CD1c-positive myeloid dendritic cell (primary cell): ENCODE data around the gene LRRK1.
A peak's percentile ranks its signal among the peaks of the same experiment; 100 is the strongest.

Experiments used
- DNase-seq: peaks from one replicate; pipeline ENCODE4 v3.0.0-alpha.2; 2016; ENCODE audit errors: extremely low spot score

Gene LRRK1

GRCh38 chr15:101022876-101023275, 103.7 kb downstream of the LRRK1 start:
- DNase-seq: no peak

GRCh38 chr15:101023501-101024072, 104.4 kb downstream of the LRRK1 start:
- no peak for DNase-seq

DNA sequence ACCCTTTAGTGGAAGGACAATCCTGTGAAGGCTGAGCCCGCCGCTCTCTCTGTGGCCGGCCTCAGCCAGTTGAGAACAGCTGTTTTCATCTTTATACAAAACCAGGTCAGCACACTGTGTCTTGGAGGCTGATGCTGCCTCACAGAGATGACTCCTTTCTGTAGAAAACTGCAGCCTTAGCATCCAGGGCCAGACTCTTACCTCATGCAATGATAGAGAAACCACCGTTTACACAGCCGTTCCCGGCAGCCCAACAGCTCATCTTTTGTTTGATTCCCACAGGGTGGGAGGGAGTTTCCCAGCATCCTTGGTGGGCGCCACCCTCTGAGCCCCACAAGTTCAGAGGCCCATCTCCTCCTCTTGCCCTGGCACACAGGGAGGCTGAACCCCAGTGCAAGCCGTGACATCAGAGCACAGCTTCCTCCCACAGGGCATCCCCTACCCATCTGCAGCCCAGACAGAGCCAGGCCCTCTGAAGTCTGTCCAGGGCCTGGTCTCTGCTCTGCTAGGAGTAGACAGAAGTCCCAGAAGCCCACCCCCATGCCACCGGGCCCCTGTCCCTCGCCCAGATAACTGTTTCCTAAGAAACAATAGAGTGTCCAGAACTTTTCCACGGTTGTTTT, 105.0 kb downstream of the LRRK1 start:
- DNase-seq: no peak

GRCh38 chr15:101024706-101025500, 105.7 kb downstream of the LRRK1 start:
- peak; percentile 15 for DNase-seq

GRCh38 chr15:101025501-101025885, 106.3 kb downstream of the LRRK1 start:
- no peak for DNase-seq

- DNase-seq: no peak
These were observed 106.9 kb downstream of the LRRK1 start for GRCh38 chr15:101025896-101026631.

- DNase-seq: no peak
These were observed 107.6 kb downstream of the LRRK1 start for GRCh38 chr15:101026656-101027272.

DNA sequence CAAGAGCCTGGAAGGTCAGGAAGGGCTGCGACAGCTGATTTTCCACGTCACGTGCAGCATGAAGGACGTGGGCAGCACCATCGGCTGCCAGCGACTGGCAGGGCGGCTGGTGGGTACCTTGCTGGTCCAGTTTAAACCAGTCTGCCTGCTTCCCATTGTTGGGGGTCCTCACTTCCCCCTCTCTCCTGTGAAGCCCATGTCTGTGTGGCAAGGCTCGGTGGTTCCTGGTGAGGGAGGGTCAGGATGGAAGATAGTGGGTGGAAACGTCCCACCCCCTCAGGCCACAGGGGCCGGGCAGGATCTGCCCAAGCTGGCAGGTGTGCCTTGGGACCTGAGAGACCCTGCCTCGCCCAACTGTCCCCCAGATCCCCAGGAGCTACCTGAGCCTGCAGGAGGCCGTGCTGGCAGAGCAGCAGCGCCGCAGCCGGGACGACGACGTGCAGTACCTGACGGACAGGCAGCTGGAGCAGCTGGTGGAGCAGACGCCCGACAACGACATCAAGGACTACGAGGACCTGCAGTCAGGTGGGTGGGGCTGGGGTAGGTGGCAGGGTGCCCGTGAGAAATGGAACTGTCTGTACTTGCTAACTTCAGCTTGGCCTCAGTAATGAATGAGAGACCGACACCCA, 108.2 kb downstream of the LRRK1 start:
- no peak for DNase-seq

GRCh38 chr15:101027920-101028319, 108.8 kb downstream of the LRRK1 start:
- DNase-seq: no peak

GRCh38 chr15:101028321-101028720, 109.2 kb downstream of the LRRK1 start:
- no peak for DNase-seq

DNA sequence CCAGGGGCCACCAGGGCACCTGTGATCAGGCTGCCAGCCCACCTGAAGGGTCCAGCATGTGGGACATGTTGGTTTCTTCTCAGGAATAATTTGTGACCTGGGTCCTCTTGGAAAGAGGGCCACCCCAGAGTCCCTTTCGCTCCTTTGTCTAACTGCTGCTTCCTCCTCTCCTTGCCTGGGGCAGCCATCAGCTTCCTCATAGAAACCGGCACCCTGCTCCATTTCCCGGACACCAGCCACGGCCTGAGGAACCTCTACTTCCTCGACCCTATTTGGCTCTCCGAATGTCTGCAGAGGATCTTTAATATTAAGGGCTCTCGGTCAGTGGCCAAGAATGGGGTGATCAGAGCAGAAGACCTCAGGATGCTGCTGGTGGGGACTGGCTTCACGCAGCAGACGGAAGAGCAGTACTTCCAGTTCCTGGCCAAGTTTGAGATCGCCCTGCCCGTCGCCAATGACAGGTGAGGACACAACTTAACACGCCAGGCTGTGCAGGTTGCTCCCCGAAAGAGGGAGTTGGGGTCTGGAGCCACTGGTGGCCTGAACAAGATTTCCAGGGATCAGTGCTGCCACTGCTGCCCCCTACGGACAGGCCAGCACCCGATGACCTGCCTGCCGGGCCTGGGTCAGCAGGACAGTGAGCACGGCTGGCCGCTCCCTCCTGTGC, 109.7 kb downstream of the LRRK1 start:
- no peak for DNase-seq

- no peak for DNase-seq
These were observed 111.0 kb downstream of the LRRK1 start for GRCh38 chr15:101029971-101030661.

- DNase-seq: no peak
These were observed 112.1 kb downstream of the LRRK1 start for GRCh38 chr15:101031213-101031612.

DNA sequence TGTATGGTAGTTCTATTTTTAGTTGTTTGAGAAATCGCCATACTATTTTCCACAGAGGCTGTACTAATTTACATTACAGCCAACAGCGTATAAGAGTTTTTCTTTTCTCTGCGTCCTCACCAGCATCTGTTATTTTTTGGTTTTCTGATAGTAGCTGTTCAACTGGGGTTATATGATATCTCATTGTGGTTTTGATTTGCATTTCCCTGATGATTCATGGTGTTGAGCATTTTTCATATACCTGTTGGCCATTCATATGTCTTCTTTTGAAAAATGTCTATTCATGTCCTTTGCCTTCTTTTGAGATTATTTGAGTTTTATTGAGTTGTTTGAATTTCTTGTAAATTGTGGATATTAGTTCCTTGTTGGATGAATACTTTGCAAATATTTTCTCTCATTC, 114.6 kb downstream of the LRRK1 start:
- no peak for DNase-seq

DNA sequence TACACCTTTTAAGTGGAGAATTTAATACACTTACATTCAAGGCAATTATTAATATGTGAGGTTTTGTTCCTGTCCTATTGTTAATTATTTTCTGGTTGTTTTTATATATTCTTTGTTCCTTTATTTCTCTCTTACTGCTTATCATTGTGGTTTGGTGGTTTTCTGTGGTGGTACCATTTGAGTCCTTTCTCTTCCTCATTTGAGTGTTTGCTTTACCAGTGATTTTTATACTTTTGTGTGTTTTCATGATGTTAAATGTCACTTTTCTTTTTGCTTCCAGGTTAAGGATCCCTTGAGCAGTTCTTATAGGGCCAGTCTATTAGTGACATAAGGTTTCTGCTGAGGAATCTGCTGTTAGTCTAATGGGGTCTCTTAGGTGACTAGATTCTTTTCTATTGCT, 116.5 kb downstream of the LRRK1 start:
- peak; percentile 41 for DNase-seq

- no peak for DNase-seq
These were observed 117.0 kb downstream of the LRRK1 start for GRCh38 chr15:101036189-101036588.

GRCh38 chr15:101037090-101037830, 118.1 kb downstream of the LRRK1 start:
- DNase-seq: no peak

DNA sequence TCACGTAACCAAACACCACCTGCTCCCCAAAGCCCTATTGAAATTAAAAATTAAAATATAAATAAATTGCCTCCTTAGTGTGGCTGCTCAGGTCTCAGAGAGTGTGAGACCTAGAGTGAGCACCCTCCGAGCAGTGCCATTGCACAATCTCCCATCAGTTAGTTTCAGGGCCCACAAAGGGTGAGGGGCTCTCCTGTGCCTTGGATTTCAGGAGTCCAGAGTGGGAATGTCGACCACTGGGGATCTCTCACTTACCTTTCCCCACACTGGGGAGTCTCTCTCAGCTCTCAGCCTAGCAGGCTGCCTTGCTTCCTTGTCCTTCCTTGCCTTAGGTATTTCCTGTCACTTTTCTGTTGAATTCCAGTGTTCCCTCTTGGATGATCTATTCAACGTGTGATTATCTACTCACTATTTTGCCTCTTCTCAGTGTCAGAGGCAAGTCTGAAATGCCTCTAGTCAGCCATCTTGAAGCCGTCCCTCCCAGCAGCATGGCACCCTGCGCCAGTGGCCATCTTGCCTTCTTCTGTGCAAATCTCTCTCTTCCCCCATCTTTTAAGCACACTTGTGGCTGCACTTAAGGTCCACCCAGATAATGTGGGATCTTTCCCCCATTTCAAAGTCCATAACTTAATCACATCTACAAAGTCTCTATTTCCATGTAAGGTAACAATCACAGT, 119.3 kb downstream of the LRRK1 start:
- no peak for DNase-seq

DNA sequence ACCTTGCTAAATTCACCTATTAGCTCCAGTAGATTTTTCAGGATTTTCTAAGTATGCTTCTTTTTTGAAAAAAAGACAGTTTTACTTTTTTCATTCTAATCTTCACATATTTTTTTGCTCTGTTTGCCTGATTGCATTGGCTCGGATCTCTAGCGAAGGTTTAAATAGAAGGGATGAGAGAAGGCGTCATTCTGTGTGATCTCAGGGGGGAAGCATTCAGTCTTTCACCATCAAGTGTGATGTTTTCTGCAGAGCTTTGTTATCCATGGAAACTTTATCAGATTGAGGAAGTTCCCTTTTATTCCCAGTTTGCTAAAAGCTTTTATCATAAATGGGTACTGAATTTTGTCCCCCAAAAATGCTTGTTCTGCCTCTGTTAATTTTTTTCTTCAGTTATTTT, 120.3 kb downstream of the LRRK1 start:
- DNase-seq: no peak
